Gastroesophageal sphincter (tissue), 4 donors: ENCODE data around the gene PLCL1. TPM values are rescaled to one million over a fixed set of nuclear protein-coding genes. Genes with fewer than 3 reads are reported as not detected.

Experiments used
- ATAC-seq: fragments of 150-250 bp; one replicate; pipeline ENCODE4 v1.9.1; 2016; ENCODE audit warnings: mild to moderate bottlenecking, moderate library complexity
- H3K27ac ChIP-seq, 4 donors: fragments of 200-600 bp; sonication (generic) in 3 of 4; 1 replicate in 3 of 4; 2 replicates in 1 of 4; pipeline ENCODE4 v1.5.1; 2016 to 2019
- H3K27me3 ChIP-seq: fragments of 200-600 bp; sonication (generic); one replicate; pipeline ENCODE4 v1.5.1; 2019
- H3K36me3 ChIP-seq, 2 donors: fragments of 200-600 bp; sonication (generic); one replicate each; pipeline ENCODE4 v1.5.1; 2019; ENCODE audit warnings: control low read depth in 1 of 2
- H3K4me1 ChIP-seq, 3 donors: fragments of 200-600 bp; sonication (generic); 1 replicate in 2 of 3; 2 replicates in 1 of 3; pipeline ENCODE4 v1.5.1; 2016 to 2019; ENCODE audit warnings: control low read depth in 2 of 3
- H3K4me3 ChIP-seq, 2 donors: fragments of 200-600 bp; sonication (generic); one replicate each; pipeline ENCODE4 v1.5.1; 2019; ENCODE audit warnings: mild to moderate bottlenecking in 1 of 2, moderate library complexity in 1 of 2
- H3K9me3 ChIP-seq, 3 donors: fragments of 200-600 bp; sonication (generic); one replicate each; pipeline ENCODE4 v1.5.1; 2017 to 2019; ENCODE audit warnings: control low read depth in 2 of 3
- CTCF ChIP-seq, 4 experiments: fragments of 200-600 bp in 2 of 4; fragments of 450-650 bp in 2 of 4; sonication (generic) in 1 of 4; IDR thresholded peaks; one replicate each; pipeline ENCODE4 v1.5.1; 2017 to 2019; ENCODE audit warnings: antibody characterized with exemption in 4 of 4, mild to moderate bottlenecking in 2 of 4, moderate library complexity in 2 of 4
- EP300 ChIP-seq: sonication (generic); formaldehyde crosslinking; IDR thresholded peaks from one replicate; pipeline ENCODE4 v1.6.1; 2017; ENCODE audit warnings: antibody characterized with exemption, mild to moderate bottlenecking
- POLR2A ChIP-seq, 2 donors: fragments of 450-650 bp; IDR thresholded peaks; one replicate each; pipeline ENCODE4 v1.6.1; 2017; ENCODE audit warnings: antibody characterized with exemption in 2 of 2, mild to moderate bottlenecking in 2 of 2, moderate library complexity in 1 of 2
- POLR2AphosphoS5 ChIP-seq: sonication (generic); formaldehyde crosslinking; IDR thresholded peaks from one replicate; pipeline ENCODE4 v1.6.1; 2017; ENCODE audit warnings: antibody characterized with exemption
- WGBS, 2 donors: methylation state at CpG; one replicate each; pipeline ENCODE4 v1.1.5; 2018; ENCODE audit warnings: low coverage in 1 of 2; 5-methylcytosine and 5-hydroxymethylcytosine counted together
- total RNA-seq, 4 donors: library from RNA; depleted of rRNA; stranded (reverse); fragments of >200 nt; gene quantifications; one replicate each; pipeline ENCODE4 v1.1.0, GENCODE V29; 2016

PLCL1 gene
- total RNA-seq, 4 donors from 2014 or later: 23.4 to 89.2 (median 47.4) TPM

- no peak overlapping the region for H3K4me3 ChIP-seq
- WGBS, 2 donors: 83 to 100% methylated on average over 1 of the region's 1 CpG
- TF ChIP-seq EP300 (no peak), POLR2AphosphoS5 (no peak), CTCF (IDR thresholded peaks at IDR 0.05) (no peak), POLR2A (IDR thresholded peaks at IDR 0.05) (no peak)
- no peaks in the 10 kb centered on the region for H3K9me3 ChIP-seq
- ATAC-seq: no peak
- H3K27ac ChIP-seq: no peak overlapping the region
- peaks cover 0 to 6% (median 0%) of the 10 kb centered on the region in 3 donors for H3K4me1 ChIP-seq
- H3K27me3 ChIP-seq: no peaks in the 10 kb centered on the region
- no peaks in the 10 kb centered on the region for H3K36me3 ChIP-seq
Measured at GRCh38 chr2:198053776-198054175, 249.4 kb downstream of the PLCL1 start.

GRCh38 chr2:198054299-198054698, 249.9 kb downstream of the PLCL1 start:
- peak in 1 of 4 experiments; percentile 42 for TF ChIP-seq CTCF (IDR thresholded peaks at IDR 0.05)
- no peak for TF ChIP-seq EP300
- ATAC-seq: peak; percentile 34
- H3K36me3 ChIP-seq: no peaks in the 10 kb centered on the region
- H3K27me3 ChIP-seq: no peaks in the 10 kb centered on the region
- no peak overlapping the region for H3K27ac ChIP-seq
- peaks cover 0 to 6% (median 0%) of the 10 kb centered on the region in 3 donors for H3K4me1 ChIP-seq
- WGBS, 2 donors: 40 to 63% methylated on average over 1 of the region's 1 CpG
- no peak overlapping the region for H3K4me3 ChIP-seq
- no peaks in the 10 kb centered on the region for H3K9me3 ChIP-seq

- ATAC-seq: no peak
- Histone ChIP-seq H3K36me3 (no peaks in the 10 kb centered on the region), H3K27me3 (no peaks in the 10 kb centered on the region), H3K4me3 (no peak overlapping the region), H3K27ac (no peak overlapping the region), H3K4me1 (peaks cover 0 to 6% (median 0%) of the 10 kb centered on the region in 3 donors), H3K9me3 (no peaks in the 10 kb centered on the region)
- WGBS, 2 donors: 55% methylated on average over 2 of the region's 2 CpGs; no CpG with 5 or more reads in 1 of the 2 donors
- TF ChIP-seq POLR2AphosphoS5: no peak
- TF ChIP-seq CTCF (IDR thresholded peaks at IDR 0.05): no peak
- no peak for TF ChIP-seq EP300
- TF ChIP-seq POLR2A (IDR thresholded peaks at IDR 0.05): no peak
Measured at GRCh38 chr2:198055716-198056115, 251.3 kb downstream of the PLCL1 start.

- no peaks in the 10 kb centered on the region for H3K9me3 ChIP-seq
- TF ChIP-seq POLR2A (IDR thresholded peaks at IDR 0.05) (no peak), POLR2AphosphoS5 (no peak), EP300 (no peak), CTCF (IDR thresholded peaks at IDR 0.05) (no peak)
- H3K36me3 ChIP-seq: no peaks in the 10 kb centered on the region
- no peak for ATAC-seq
- peaks cover 0 to 6% (median 0%) of the 10 kb centered on the region in 3 donors for H3K4me1 ChIP-seq
- WGBS, 2 donors: 79 to 95% methylated on average over 2 of the region's 2 CpGs
- no peaks in the 10 kb centered on the region for H3K27me3 ChIP-seq
- H3K27ac ChIP-seq: no peak overlapping the region
- H3K4me3 ChIP-seq: no peak overlapping the region
Measured at GRCh38 chr2:198056836-198057235, 252.4 kb downstream of the PLCL1 start.

- Histone ChIP-seq H3K4me3 (no peak overlapping the region), H3K9me3 (no peaks in the 10 kb centered on the region), H3K36me3 (no peaks in the 10 kb centered on the region), H3K27ac (no peak overlapping the region), H3K4me1 (peaks cover 0 to 13% (median 0%) of the 10 kb centered on the region in 3 donors), H3K27me3 (no peaks in the 10 kb centered on the region)
- 54 to 82% methylated on average over 3 to 7 of the region's 7 CpGs for WGBS, 2 donors
- no peak for ATAC-seq
- TF ChIP-seq POLR2AphosphoS5 (no peak), CTCF (IDR thresholded peaks at IDR 0.05) (no peak), POLR2A (IDR thresholded peaks at IDR 0.05) (no peak), EP300 (no peak)
Measured at GRCh38 chr2:198059800-198060199, 255.4 kb downstream of the PLCL1 start.
